Karpas-422 (cell line): Measurements from ENCODE around the gene IFIT3. TPM values are rescaled to one million over a fixed set of nuclear protein-coding genes. Genes with fewer than 3 reads are reported as not detected.

ENCODE experiments used
- DNase-seq: peaks from one replicate; pipeline ENCODE4 v3.0.0-alpha.2; 2015
- H2AFZ ChIP-seq: fragments of 200-600 bp; sonication (generic); 2 replicates; pipeline ENCODE4 v1.6.1; 2014; ENCODE audit warnings: antibody characterized with exemption, low read length, mixed read lengths
- H3K27ac ChIP-seq: fragments of 200-600 bp; sonication (generic); 2 replicates; pipeline ENCODE4 v1.5.1; 2014; ENCODE audit warnings: mild to moderate bottlenecking, low read length, moderate library complexity
- H3K27me3 ChIP-seq: fragments of 200-600 bp; sonication (generic); 2 replicates; pipeline ENCODE4 v1.6.1; 2014; ENCODE audit warnings: low read length, mixed read lengths
- H3K36me3 ChIP-seq: fragments of 200-600 bp; sonication (generic); 2 replicates; pipeline ENCODE4 v1.6.1; 2014; ENCODE audit warnings: low read length, mixed read lengths; ENCODE audit not compliant: insufficient read depth
- H3K4me1 ChIP-seq: fragments of 200-600 bp; sonication (generic); 2 replicates; pipeline ENCODE4 v1.6.1; 2014; ENCODE audit warnings: mild to moderate bottlenecking, low read length, mixed read lengths
- H3K4me2 ChIP-seq: fragments of 200-600 bp; sonication (generic); 2 replicates; pipeline ENCODE4 v1.6.1; 2014; ENCODE audit warnings: low read length, low read depth, mild to moderate bottlenecking; ENCODE audit not compliant: poor library complexity, severe bottlenecking
- H3K4me3 ChIP-seq: fragments of 200-600 bp; sonication (generic); 2 replicates; pipeline ENCODE4 v1.5.1; 2014; ENCODE audit warnings: mild to moderate bottlenecking, antibody characterized with exemption, low read length, mixed read lengths
- H3K79me2 ChIP-seq: fragments of 200-600 bp; sonication (generic); 2 replicates; pipeline ENCODE4 v1.6.1; 2014; ENCODE audit warnings: mild to moderate bottlenecking, low read length, mixed read lengths
- H3K9ac ChIP-seq: fragments of 200-600 bp; sonication (generic); 2 replicates; pipeline ENCODE4 v1.6.0; 2014; ENCODE audit warnings: low read length
- H3K9me2 ChIP-seq: fragments of 200-600 bp; sonication (generic), shearing (Covaris generic); replicated peaks from 2 replicates; pipeline ENCODE4 v1.6.0; 2014; ENCODE audit warnings: mild to moderate bottlenecking, low read length, moderate library complexity; ENCODE audit not compliant: insufficient read depth
- H3K9me3 ChIP-seq: fragments of 300-700, 200-600 bp; sonication (generic); 2 replicates; pipeline ENCODE4 v1.6.1; 2014; ENCODE audit warnings: low read length, mixed read lengths
- H4K20me1 ChIP-seq: fragments of 200-600 bp; sonication (generic); 2 replicates; pipeline ENCODE4 v1.6.1; 2014; ENCODE audit warnings: mild to moderate bottlenecking, antibody characterized with exemption, low read length, low read depth; ENCODE audit not compliant: insufficient read depth
- total RNA-seq: library from RNA; depleted of rRNA; stranded (reverse); fragments of >200 nt; shearing (Covaris generic); gene quantifications from 2 replicates; pipeline ENCODE4 v1.2.3, GENCODE V29; 2014; ENCODE audit warnings: low replicate concordance

IFIT3 gene
- total RNA-seq, 1 experiment from 2014 or later: 1.0 TPM

- H3K4me3 ChIP-seq: no peak overlapping the region
- H3K4me1 ChIP-seq: peaks cover 12% of the 10 kb centered on the region
- no peak overlapping the region for H3K27ac ChIP-seq
Measured at GRCh38 chr10:89335226-89335625, 7.4 kb downstream of the IFIT3 start.

GRCh38 chr10:89336241-89336640, 8.4 kb downstream of the IFIT3 start:
- no peak overlapping the region for H3K27ac ChIP-seq
- no peaks in the 10 kb centered on the region for H3K9me2 ChIP-seq
- H3K4me3 ChIP-seq: no peak overlapping the region
- no peaks in the 10 kb centered on the region for H3K27me3 ChIP-seq
- H3K9ac ChIP-seq: no peak overlapping the region
- H3K4me2 ChIP-seq: no peak overlapping the region
- peaks cover 12% of the 10 kb centered on the region for H3K4me1 ChIP-seq
- no peak for DNase-seq
- no peak overlapping the region for H2AFZ ChIP-seq
- no peaks in the 10 kb centered on the region for H3K79me2 ChIP-seq
- H4K20me1 ChIP-seq: no peaks in the 10 kb centered on the region
- H3K9me3 ChIP-seq: no peaks in the 10 kb centered on the region
- H3K36me3 ChIP-seq: no peaks in the 10 kb centered on the region

More at GRCh38 chr10:89335226-89335625, 7.4 kb downstream of the IFIT3 start:
- Histone ChIP-seq H3K36me3 (no peaks in the 10 kb centered on the region), H3K79me2 (no peaks in the 10 kb centered on the region), H2AFZ (no peak overlapping the region), H3K9me2 (no peaks in the 10 kb centered on the region), H3K27me3 (no peaks in the 10 kb centered on the region), H3K4me2 (no peak overlapping the region), H4K20me1 (no peaks in the 10 kb centered on the region), H3K9me3 (no peaks in the 10 kb centered on the region), H3K9ac (no peak overlapping the region)
- no peak for DNase-seq

GRCh38 chr10:89337484-89337883, 9.7 kb downstream of the IFIT3 start:
- H3K4me3 ChIP-seq: no peak overlapping the region
- peaks cover 8% of the 10 kb centered on the region for H3K4me1 ChIP-seq
- H3K4me2 ChIP-seq: no peak overlapping the region
- no peak overlapping the region for H2AFZ ChIP-seq
- no peak for DNase-seq
- H3K36me3 ChIP-seq: no peaks in the 10 kb centered on the region
- no peaks in the 10 kb centered on the region for H3K27me3 ChIP-seq
- H3K9ac ChIP-seq: no peak overlapping the region
- H3K9me2 ChIP-seq: no peaks in the 10 kb centered on the region
- H3K27ac ChIP-seq: no peak overlapping the region
- H3K9me3 ChIP-seq: no peaks in the 10 kb centered on the region
- H4K20me1 ChIP-seq: no peaks in the 10 kb centered on the region
- no peaks in the 10 kb centered on the region for H3K79me2 ChIP-seq

GRCh38 chr10:89338713-89339112, 10.9 kb downstream of the IFIT3 start:
- Histone ChIP-seq H4K20me1 (no peaks in the 10 kb centered on the region), H3K9ac (no peak overlapping the region), H2AFZ (no peak overlapping the region), H3K36me3 (no peaks in the 10 kb centered on the region), H3K9me3 (no peaks in the 10 kb centered on the region), H3K4me2 (no peak overlapping the region), H3K9me2 (no peaks in the 10 kb centered on the region), H3K27me3 (no peaks in the 10 kb centered on the region), H3K27ac (no peak overlapping the region), H3K79me2 (no peaks in the 10 kb centered on the region), H3K4me1 (no peaks in the 10 kb centered on the region), H3K4me3 (no peak overlapping the region)
- no peak for DNase-seq

- Histone ChIP-seq H2AFZ (no peak overlapping the region), H4K20me1 (no peaks in the 10 kb centered on the region)
Measured at GRCh38 chr10:89339875-89340274, 12.1 kb downstream of the IFIT3 start.

GRCh38 chr10:89341649-89342048, 13.9 kb downstream of the IFIT3 start:
- H3K4me2 ChIP-seq: no peak overlapping the region

More at GRCh38 chr10:89339875-89340274, 12.1 kb downstream of the IFIT3 start:
- no peaks in the 10 kb centered on the region for H3K36me3 ChIP-seq
- H3K9ac ChIP-seq: no peak overlapping the region
- H3K27ac ChIP-seq: no peak overlapping the region
- H3K4me1 ChIP-seq: no peaks in the 10 kb centered on the region
- DNase-seq: no peak
- no peaks in the 10 kb centered on the region for H3K27me3 ChIP-seq
- H3K9me2 ChIP-seq: no peaks in the 10 kb centered on the region
- no peak overlapping the region for H3K4me3 ChIP-seq
- H3K4me2 ChIP-seq: no peak overlapping the region
- no peaks in the 10 kb centered on the region for H3K79me2 ChIP-seq
- no peaks in the 10 kb centered on the region for H3K9me3 ChIP-seq

GRCh38 chr10:89342206-89342958, 14.6 kb downstream of the IFIT3 start:
- H3K9ac ChIP-seq: no peak overlapping the region
- no peak for DNase-seq
- no peaks in the 10 kb centered on the region for H3K9me2 ChIP-seq
- H3K79me2 ChIP-seq: no peaks in the 10 kb centered on the region
- no peaks in the 10 kb centered on the region for H3K9me3 ChIP-seq
- no peaks in the 10 kb centered on the region for H3K4me1 ChIP-seq
- H4K20me1 ChIP-seq: no peaks in the 10 kb centered on the region
- no peaks in the 10 kb centered on the region for H3K27me3 ChIP-seq
- H3K27ac ChIP-seq: no peak overlapping the region
- no peaks in the 10 kb centered on the region for H3K36me3 ChIP-seq
- H3K4me2 ChIP-seq: no peak overlapping the region
- H2AFZ ChIP-seq: no peak overlapping the region
- no peak overlapping the region for H3K4me3 ChIP-seq

More at GRCh38 chr10:89341649-89342048, 13.9 kb downstream of the IFIT3 start:
- H3K27me3 ChIP-seq: no peaks in the 10 kb centered on the region
- H2AFZ ChIP-seq: no peak overlapping the region
- H3K9ac ChIP-seq: no peak overlapping the region
- H3K27ac ChIP-seq: no peak overlapping the region
- H3K9me2 ChIP-seq: no peaks in the 10 kb centered on the region
- no peaks in the 10 kb centered on the region for H3K4me1 ChIP-seq
- no peaks in the 10 kb centered on the region for H3K36me3 ChIP-seq
- DNase-seq: no peak
- H3K4me3 ChIP-seq: no peak overlapping the region
- H3K79me2 ChIP-seq: no peaks in the 10 kb centered on the region
- no peaks in the 10 kb centered on the region for H4K20me1 ChIP-seq
- no peaks in the 10 kb centered on the region for H3K9me3 ChIP-seq

GRCh38 chr10:89343089-89343767, 15.4 kb downstream of the IFIT3 start:
- no peak overlapping the region for H3K4me2 ChIP-seq
- no peaks in the 10 kb centered on the region for H3K9me3 ChIP-seq
- no peaks in the 10 kb centered on the region for H3K4me1 ChIP-seq
- no peaks in the 10 kb centered on the region for H3K36me3 ChIP-seq
- no peak overlapping the region for H3K27ac ChIP-seq
- no peaks in the 10 kb centered on the region for H3K27me3 ChIP-seq
- no peak overlapping the region for H2AFZ ChIP-seq
- H3K79me2 ChIP-seq: no peaks in the 10 kb centered on the region
- no peak overlapping the region for H3K4me3 ChIP-seq
- no peak for DNase-seq
- no peaks in the 10 kb centered on the region for H4K20me1 ChIP-seq
- H3K9ac ChIP-seq: no peak overlapping the region
- no peaks in the 10 kb centered on the region for H3K9me2 ChIP-seq
